Measurements from ENCODE around the gene COL1A1.

COL1A1 gene

DNA sequence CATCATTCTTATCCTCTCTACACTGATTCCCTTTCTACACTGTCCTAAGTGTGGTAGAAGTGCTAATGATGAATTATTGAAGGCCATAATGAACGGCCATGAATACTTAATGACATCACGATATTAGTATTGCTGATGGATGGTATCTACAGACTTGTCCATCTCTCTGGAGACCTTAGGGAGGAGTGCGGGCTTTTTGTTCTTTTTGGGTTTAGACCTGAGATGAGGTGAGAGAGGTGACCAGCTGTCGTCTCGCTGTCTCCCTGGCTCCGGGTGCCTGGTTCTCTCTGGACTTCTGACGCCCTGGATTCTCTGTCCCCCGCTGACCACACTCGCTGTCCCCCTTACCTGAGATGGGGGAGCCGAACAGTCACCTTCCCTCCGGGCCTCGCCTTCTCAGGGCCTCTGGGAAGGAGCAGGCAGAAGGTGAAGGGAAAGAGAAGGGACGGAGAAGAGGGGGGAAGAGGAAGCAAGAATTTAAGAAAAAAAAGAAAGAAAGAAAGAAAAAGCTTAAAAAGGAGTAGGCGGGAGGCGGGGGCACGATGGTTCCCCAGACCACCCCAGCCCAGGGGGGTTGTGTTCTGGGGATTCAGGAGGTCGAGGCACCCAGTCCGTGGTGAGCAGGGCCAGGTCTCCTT is 18.5 kb downstream of the COL1A1 start:
- no peak for DNase-seq (ENCODE audit: low spot score)
- in situ Hi-C loops (cut with MboI; ENCODE audit: low sequenced_read_pairs, unreplicated experiment), result no loop called here
- TF ChIP-seq, protein P1, sequence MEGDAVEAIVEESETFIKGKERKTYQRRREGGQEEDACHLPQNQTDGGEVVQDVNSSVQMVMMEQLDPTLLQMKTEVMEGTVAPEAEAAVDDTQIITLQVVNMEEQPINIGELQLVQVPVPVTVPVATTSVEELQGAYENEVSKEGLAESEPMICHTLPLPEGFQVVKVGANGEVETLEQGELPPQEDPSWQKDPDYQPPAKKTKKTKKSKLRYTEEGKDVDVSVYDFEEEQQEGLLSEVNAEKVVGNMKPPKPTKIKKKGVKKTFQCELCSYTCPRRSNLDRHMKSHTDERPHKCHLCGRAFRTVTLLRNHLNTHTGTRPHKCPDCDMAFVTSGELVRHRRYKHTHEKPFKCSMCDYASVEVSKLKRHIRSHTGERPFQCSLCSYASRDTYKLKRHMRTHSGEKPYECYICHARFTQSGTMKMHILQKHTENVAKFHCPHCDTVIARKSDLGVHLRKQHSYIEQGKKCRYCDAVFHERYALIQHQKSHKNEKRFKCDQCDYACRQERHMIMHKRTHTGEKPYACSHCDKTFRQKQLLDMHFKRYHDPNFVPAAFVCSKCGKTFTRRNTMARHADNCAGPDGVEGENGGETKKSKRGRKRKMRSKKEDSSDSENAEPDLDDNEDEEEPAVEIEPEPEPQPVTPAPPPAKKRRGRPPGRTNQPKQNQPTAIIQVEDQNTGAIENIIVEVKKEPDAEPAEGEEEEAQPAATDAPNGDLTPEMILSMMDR (IDR thresholded peaks at IDR 0.05; ENCODE audit: borderline replicate concordance, control extremely low read depth, extremely low read depth, insufficient read depth, missing control alignments), result no peak

DNA sequence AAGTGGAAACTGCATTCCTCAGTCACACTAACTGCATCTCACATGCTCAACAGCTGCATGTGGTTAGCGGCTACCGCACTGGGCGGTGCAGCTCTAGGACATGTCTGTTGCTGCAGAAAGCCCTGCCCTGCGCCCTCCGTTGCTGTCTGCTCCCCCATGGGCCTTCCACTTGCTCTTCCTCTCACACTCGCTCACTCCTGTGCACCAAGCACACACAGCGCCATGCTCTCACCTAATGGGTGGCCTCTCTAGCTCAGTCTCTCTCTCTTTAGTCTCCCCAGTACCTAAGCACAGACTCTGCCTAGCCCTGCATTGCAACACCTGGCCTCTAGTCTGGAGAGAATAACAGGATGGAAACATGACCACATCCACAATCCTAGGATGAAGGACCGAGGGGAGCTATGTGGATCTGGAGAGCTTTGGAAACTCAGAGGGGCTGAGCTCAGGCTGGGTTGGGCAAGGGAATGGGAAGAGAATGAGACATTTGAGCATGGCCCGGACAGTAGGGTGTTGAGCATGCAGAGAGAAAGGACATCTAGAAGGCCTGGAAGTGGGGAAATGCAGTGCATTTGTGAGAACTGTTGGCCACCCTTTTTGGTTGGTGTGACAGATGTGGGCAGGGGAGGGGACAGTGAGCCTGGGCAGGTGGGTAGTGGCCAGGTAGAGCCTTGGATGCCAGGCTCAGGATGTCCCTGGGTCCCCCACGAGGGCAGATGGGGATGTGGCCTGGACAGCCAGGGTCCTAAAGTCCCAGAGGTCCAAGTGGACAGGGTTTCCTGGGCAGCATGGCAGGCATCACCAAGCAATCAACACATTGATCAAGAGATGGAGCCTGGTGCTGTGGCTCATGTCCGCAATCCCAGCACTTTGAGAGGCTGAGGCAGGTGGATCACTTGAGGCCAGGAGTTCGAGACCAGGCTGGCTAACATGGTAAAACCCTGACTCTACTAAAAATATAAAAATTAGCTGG is 19.6 kb downstream of the COL1A1 start:
- in situ Hi-C loops (cut with MboI; ENCODE audit: low sequenced_read_pairs, unreplicated experiment), result no loop called here
- no peak for DNase-seq (ENCODE audit: low spot score)

DNA sequence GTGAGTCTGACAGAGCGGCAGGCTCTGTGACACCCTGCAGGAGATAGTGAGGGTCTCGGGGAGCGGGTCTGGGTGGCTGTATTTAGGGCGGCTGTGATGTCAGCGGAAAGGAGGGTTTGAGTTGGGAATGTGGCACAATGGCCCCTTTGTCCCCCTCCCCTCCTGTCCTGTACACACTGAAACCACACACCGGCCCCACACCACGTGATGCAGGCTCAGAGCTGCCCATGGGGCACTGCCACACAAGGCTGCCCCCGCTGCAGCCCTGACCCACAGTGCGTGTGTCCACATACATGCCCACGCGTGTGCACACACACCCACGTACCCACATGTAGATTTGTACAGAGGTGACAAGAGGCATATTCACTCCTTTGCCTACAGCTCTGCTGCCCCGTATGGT is 20.3 kb downstream of the COL1A1 start:
- DNase-seq (ENCODE audit: low spot score), result no peak
- in situ Hi-C loops (cut with MboI; ENCODE audit: low sequenced_read_pairs, unreplicated experiment), result no loop called here
- TF ChIP-seq, protein P1 (IDR thresholded peaks at IDR 0.05; ENCODE audit: borderline replicate concordance, control extremely low read depth, extremely low read depth, insufficient read depth, missing control alignments), result no peak

More for the DNA sequence above, 19.6 kb downstream of the COL1A1 start:
- TF ChIP-seq, protein P1 (IDR thresholded peaks at IDR 0.05; ENCODE audit: borderline replicate concordance, control extremely low read depth, extremely low read depth, insufficient read depth, missing control alignments), result no peak

DNA sequence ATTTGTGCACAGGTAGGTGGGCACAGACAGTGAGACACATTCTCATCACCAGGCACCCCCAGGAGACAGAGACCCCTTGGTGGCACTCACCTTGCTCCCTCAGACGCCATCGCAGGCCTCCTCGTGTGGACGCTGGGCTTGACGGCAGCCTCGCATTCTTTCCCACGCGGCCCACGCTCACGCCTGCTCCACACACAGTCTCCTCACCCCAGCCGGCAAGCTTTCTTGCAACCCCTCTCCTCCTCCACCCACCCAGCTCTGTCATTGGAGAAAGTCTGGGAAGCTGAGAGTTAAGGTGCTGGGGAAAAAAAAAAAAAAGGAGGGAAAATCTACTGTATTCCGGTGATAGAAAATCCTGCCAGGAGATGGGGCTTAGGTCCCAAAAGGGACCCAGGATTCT is 20.8 kb downstream of the COL1A1 start:
- no peak for DNase-seq (ENCODE audit: low spot score)
- TF ChIP-seq, protein P1 (IDR thresholded peaks at IDR 0.05; ENCODE audit: borderline replicate concordance, control extremely low read depth, extremely low read depth, insufficient read depth, missing control alignments), result no peak
- in situ Hi-C loops (cut with MboI; ENCODE audit: low sequenced_read_pairs, unreplicated experiment), result no loop called here

DNA sequence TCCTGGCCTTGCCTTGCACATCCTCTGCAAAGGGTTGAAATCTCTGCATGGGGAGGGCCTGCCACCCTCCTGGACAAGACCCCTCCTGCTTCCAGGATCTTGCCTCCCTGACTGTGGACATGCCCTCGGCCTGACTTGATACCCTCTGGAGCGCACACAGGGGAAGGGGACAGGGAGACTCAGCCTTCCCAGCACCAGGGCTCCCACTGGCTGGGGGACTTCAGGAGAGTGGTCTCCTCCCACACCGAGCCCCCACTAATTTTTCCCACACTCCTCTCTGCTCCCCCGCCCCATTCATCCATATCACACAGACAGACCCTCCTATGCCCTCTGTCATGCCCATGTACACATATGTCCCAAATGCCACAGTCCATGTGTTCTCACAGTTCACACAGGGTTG is 21.3 kb downstream of the COL1A1 start:
- DNase-seq (ENCODE audit: low spot score), result no peak
- in situ Hi-C loops (cut with MboI; ENCODE audit: low sequenced_read_pairs, unreplicated experiment), result no loop called here
- TF ChIP-seq, protein P1 (IDR thresholded peaks at IDR 0.05; ENCODE audit: borderline replicate concordance, control extremely low read depth, extremely low read depth, insufficient read depth, missing control alignments), result no peak

DNA sequence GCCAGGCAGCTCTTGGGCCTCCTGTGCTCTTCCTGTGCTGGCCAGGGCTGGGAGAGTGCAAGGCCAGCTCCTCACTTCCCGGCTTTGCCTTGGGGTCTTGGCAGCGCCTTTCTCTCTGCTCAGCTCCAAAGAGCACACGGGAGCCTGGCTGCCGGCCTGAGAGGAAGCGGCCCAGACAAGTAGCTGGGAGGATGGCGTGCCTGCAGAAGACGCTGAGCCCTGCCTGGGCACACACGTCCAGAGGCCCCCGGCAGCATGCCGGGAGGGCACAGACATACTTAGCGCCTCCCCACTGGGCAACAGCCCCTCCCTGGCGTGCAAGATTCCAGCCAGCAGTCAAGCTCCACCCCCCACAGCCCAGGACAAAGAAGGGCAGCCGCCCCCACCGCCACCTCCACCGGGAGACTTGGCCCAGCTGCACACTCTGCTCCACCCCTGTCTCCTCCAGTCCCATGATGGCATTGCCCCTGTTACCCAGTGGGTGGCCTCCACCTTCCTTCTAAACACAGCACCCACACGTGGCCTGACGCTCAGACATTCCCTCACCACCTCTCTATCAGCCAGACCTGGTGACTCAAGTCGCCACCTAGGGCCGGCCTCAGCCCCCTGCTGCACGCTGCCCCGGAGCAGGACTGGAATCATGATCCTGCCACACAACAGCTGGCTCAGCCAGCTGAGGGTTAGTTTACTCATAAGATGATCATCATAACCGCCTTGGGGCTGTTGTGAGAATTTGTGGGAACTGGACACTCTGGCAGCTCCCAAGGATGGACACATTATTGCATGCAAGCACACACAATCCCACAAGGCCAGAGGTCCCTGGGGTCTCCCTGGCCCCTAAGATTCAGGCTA is 23.2 kb downstream of the COL1A1 start:
- TF ChIP-seq, protein P1 (IDR thresholded peaks at IDR 0.05; ENCODE audit: borderline replicate concordance, control extremely low read depth, extremely low read depth, insufficient read depth, missing control alignments), result peak; percentile 53
- DNase-seq (ENCODE audit: low spot score), result peak; percentile 80
- in situ Hi-C loops (cut with MboI; ENCODE audit: low sequenced_read_pairs, unreplicated experiment), result no loop called here

Data from GM13976 (cell line).